Measurements from ENCODE around the gene ELMO3.

The ELMO3 gene

GRCh38 chr16:67183284-67183626 lies 15.7 kb upstream of the ELMO3 start:
- DNase-seq = no peak

GRCh38 chr16:67183627-67184452 lies 15.1 kb upstream of the ELMO3 start, which contains the start of gene MATCAP1:
MATCAP1 (minus strand) TSS chr16:67183963; CDS start chr16:67180610, 3,353 bp downstream.
- peak; percentile 91 to 92 for DNase-seq

- DNase-seq = no peak
Observed at GRCh38 chr16:67184453-67184994, 14.4 kb upstream of the ELMO3 start.

- peak; percentile 77 to 78 for DNase-seq
Observed at GRCh38 chr16:67184995-67185650, 13.8 kb upstream of the ELMO3 start.

GRCh38 chr16:67185651-67186134 lies 13.2 kb upstream of the ELMO3 start:
- no peak for DNase-seq

GRCh38 chr16:67186550-67186950 lies 12.4 kb upstream of the ELMO3 start:
- no peak for DNase-seq

GRCh38 chr16:67187175-67187890 lies 11.6 kb upstream of the ELMO3 start:
- DNase-seq = no peak

GRCh38 chr16:67188323-67188722 lies 10.6 kb upstream of the ELMO3 start:
- DNase-seq = no peak

GRCh38 chr16:67188798-67189197 lies 10.1 kb upstream of the ELMO3 start:
- no peak for DNase-seq

GRCh38 chr16:67190041-67190440 lies 8.9 kb upstream of the ELMO3 start, which contains the start of gene EXOC3L1:
EXOC3L1 (minus strand) TSS chr16:67190136; CDS start chr16:67189676, 460 bp downstream.
- no peak for DNase-seq

GRCh38 chr16:67190448-67191399 lies 8.2 kb upstream of the ELMO3 start:
- no peak for DNase-seq

- DNase-seq = no peak
Observed at GRCh38 chr16:67191411-67191994, 7.4 kb upstream of the ELMO3 start.

- DNase-seq = peak; percentile 77 to 81
Observed at GRCh38 chr16:67191995-67192681, 6.8 kb upstream of the ELMO3 start, which contains the start of gene E2F4. E2F4 (plus strand) TSS chr16:67192155; CDS start chr16:67192228, 73 bp downstream.

GRCh38 chr16:67192781-67193361 lies 6.1 kb upstream of the ELMO3 start:
- no peak for DNase-seq

GRCh38 chr16:67193536-67193935 lies 5.4 kb upstream of the ELMO3 start:
- no peak for DNase-seq

GRCh38 chr16:67194260-67194659 lies 4.7 kb upstream of the ELMO3 start:
- DNase-seq = no peak

- DNase-seq = no peak
Observed at GRCh38 chr16:67195676-67196075, 3.3 kb upstream of the ELMO3 start.

- DNase-seq = no peak
Observed at GRCh38 chr16:67196881-67197280, 2.0 kb upstream of the ELMO3 start.

- no peak for DNase-seq
Observed at GRCh38 chr16:67197704-67198103, 1.2 kb upstream of the ELMO3 start.

- DNase-seq = no peak
Observed at GRCh38 chr16:67198238-67198734, 645 bp upstream of the ELMO3 start.
